Esophagus muscularis mucosa (tissue), 4 donors: ENCODE results near the gene EPC1. TPM values are rescaled to one million over a fixed set of nuclear protein-coding genes. Genes with fewer than 3 reads are reported as not detected.

ENCODE experiments used
- DNase-seq: peaks from one replicate; pipeline ENCODE4 v3.0.0-alpha.2; 2017; ENCODE audit errors: extremely low spot score
- H3K27ac ChIP-seq, 4 donors: fragments of 200-600 bp; sonication (generic); replicated peaks in 1 of 4; 1 replicate in 3 of 4; 2 replicates in 1 of 4; pipeline ENCODE4 v1.5.1; 2016 to 2019; ENCODE audit warnings: mild to moderate bottlenecking in 1 of 4
- H3K27me3 ChIP-seq, 4 donors: fragments of 200-600 bp; sonication (generic); one replicate each; pipeline versions ENCODE4 v1.5.1 to v1.6.0; 2016 to 2019
- H3K36me3 ChIP-seq, 4 donors: fragments of 200-600 bp; sonication (generic); one replicate each; pipeline ENCODE4 v1.5.1; 2016 to 2019
- H3K4me1 ChIP-seq, 4 donors: fragments of 200-600 bp; sonication (generic); one replicate each; pipeline ENCODE4 v1.5.1; 2016 to 2019
- H3K4me3 ChIP-seq, 4 donors: fragments of 200-600 bp; sonication (generic); 1 replicate in 2 of 4; 2 replicates in 2 of 4; pipeline ENCODE4 v1.5.1; 2016 to 2019; ENCODE audit warnings: mild to moderate bottlenecking in 4 of 4, moderate library complexity in 1 of 4
- H3K9me3 ChIP-seq, 4 donors: fragments of 200-600 bp; sonication (generic); 1 replicate in 3 of 4; 2 replicates in 1 of 4; pipeline ENCODE4 v1.5.1; 2016 to 2019
- EP300 ChIP-seq: sonication (generic); formaldehyde crosslinking; IDR thresholded peaks from one replicate; pipeline ENCODE4 v1.6.1; 2017; ENCODE audit warnings: antibody characterized with exemption
- POLR2A ChIP-seq: fragments of 450-650 bp; IDR thresholded peaks from one replicate; pipeline ENCODE4 v1.6.1; 2017; ENCODE audit warnings: antibody characterized with exemption, moderate library complexity, mild to moderate bottlenecking, low read depth
- POLR2AphosphoS5 ChIP-seq, 2 donors: sonication (generic); formaldehyde crosslinking; IDR thresholded peaks; one replicate each; pipeline ENCODE4 v1.6.1; 2017; ENCODE audit warnings: antibody characterized with exemption in 2 of 2
- WGBS: methylation state at CpG from one replicate; pipeline ENCODE4 v1.1.5; 2018; 5-methylcytosine and 5-hydroxymethylcytosine counted together
- intact Hi-C: fragments of 100-400 bp; cut with DNase I; formaldehyde crosslinking; loops from one replicate; pipeline ENCODE4 v1.15.1; 2023
- total RNA-seq, 4 donors: library from RNA; depleted of rRNA; stranded (reverse); fragments of >200 nt; gene quantifications; one replicate each; pipeline versions ENCODE4 v1.1.0 to v1.2.1, GENCODE V29; 2016
- TF ChIP-seq, protein P1 (sequence below), 3 experiments: fragments of 200-600 bp in 2 of 3; fragments of 450-650 bp in 1 of 3; sonication (generic) in 2 of 3; IDR thresholded peaks; one replicate each; pipeline ENCODE4 v1.5.1; 2017 to 2019; ENCODE audit warnings: antibody characterized with exemption in 3 of 3, mild to moderate bottlenecking in 2 of 3, moderate library complexity in 1 of 3

Gene EPC1
- total RNA-seq, 4 donors from 2014 or later: 23.5 to 40.4 (median 35.2) TPM

- intact Hi-C loops: no loop called here
- Histone ChIP-seq H3K36me3 (no peaks in the 10 kb centered on the region), H3K27me3 (no peaks in the 10 kb centered on the region), H3K9me3 (no peaks in the 10 kb centered on the region), H3K4me3 (peak overlapping the region in 1 of 4 donors; percentile 2), H3K27ac (peak overlapping the region in 2 of 4 donors; percentile 15 to 37), H3K4me1 (peaks cover 92 to 100% (median 96%) of the 10 kb centered on the region in 4 donors)
- 36% methylated on average over 3 of the region's 3 CpGs for WGBS
- DNase-seq: no peak
- TF ChIP-seq POLR2AphosphoS5 (IDR thresholded peaks at IDR 0.05): peak; percentile 14 to 22
- TF ChIP-seq POLR2A: peak; percentile 7
- TF ChIP-seq, protein P1, sequence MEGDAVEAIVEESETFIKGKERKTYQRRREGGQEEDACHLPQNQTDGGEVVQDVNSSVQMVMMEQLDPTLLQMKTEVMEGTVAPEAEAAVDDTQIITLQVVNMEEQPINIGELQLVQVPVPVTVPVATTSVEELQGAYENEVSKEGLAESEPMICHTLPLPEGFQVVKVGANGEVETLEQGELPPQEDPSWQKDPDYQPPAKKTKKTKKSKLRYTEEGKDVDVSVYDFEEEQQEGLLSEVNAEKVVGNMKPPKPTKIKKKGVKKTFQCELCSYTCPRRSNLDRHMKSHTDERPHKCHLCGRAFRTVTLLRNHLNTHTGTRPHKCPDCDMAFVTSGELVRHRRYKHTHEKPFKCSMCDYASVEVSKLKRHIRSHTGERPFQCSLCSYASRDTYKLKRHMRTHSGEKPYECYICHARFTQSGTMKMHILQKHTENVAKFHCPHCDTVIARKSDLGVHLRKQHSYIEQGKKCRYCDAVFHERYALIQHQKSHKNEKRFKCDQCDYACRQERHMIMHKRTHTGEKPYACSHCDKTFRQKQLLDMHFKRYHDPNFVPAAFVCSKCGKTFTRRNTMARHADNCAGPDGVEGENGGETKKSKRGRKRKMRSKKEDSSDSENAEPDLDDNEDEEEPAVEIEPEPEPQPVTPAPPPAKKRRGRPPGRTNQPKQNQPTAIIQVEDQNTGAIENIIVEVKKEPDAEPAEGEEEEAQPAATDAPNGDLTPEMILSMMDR (IDR thresholded peaks at IDR 0.05): no peak
- TF ChIP-seq EP300: no peak
Measured at GRCh38 chr10:32332299-32332750, 14.6 kb downstream of the EPC1 start.

- intact Hi-C loops: no loop called here
- no peaks in the 10 kb centered on the region for H3K36me3 ChIP-seq
- DNase-seq: no peak
- no peaks in the 10 kb centered on the region for H3K27me3 ChIP-seq
- H3K4me3 ChIP-seq: no peak overlapping the region
- H3K27ac ChIP-seq: peak overlapping the region in 1 of 4 donors; percentile 37
- peaks cover 92 to 100% (median 96%) of the 10 kb centered on the region in 4 donors for H3K4me1 ChIP-seq
- no peaks in the 10 kb centered on the region for H3K9me3 ChIP-seq
- TF ChIP-seq, protein P1 (IDR thresholded peaks at IDR 0.05): no peak
- TF ChIP-seq POLR2A (no peak), POLR2AphosphoS5 (IDR thresholded peaks at IDR 0.05) (no peak), EP300 (no peak)
Measured at GRCh38 chr10:32331606-32332005, 15.4 kb downstream of the EPC1 start.

- intact Hi-C loops: no loop called here
- Histone ChIP-seq H3K27ac (no peak overlapping the region), H3K36me3 (no peaks in the 10 kb centered on the region), H3K9me3 (no peaks in the 10 kb centered on the region), H3K4me1 (peaks cover 94 to 100% (median 98%) of the 10 kb centered on the region in 4 donors), H3K4me3 (no peak overlapping the region), H3K27me3 (no peaks in the 10 kb centered on the region)
- 25% methylated on average over 2 of the region's 2 CpGs for WGBS
- no peak for DNase-seq
- TF ChIP-seq POLR2A (no peak), POLR2AphosphoS5 (IDR thresholded peaks at IDR 0.05) (no peak), EP300 (no peak)
- TF ChIP-seq, protein P1 (IDR thresholded peaks at IDR 0.05): no peak
Measured at GRCh38 chr10:32330214-32330613, 16.7 kb downstream of the EPC1 start.

DNA sequence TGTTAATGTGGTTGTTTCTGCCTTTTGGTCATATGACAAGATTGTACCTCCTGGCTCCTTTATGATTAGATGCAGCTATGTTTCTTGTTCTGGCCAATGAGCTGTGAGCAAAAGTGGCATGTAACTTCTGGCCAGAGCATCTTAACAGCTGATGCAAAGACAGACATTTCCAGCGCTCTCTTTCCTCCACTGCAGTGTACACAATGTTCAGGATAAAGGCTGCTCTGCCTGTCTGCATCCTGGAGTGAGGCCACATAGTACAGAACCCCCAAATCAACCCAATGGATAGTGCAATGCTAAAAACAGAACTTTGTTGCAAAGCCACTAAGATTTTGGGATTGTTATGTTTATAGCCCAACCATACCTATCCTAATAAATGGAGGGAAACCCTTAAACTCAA lies 17.9 kb downstream of the EPC1 start:
- Histone ChIP-seq H3K4me3 (no peak overlapping the region), H3K27ac (no peak overlapping the region), H3K4me1 (peaks cover 92 to 100% (median 98%) of the 10 kb centered on the region in 4 donors)

More for the DNA sequence above, 17.9 kb downstream of the EPC1 start:
- intact Hi-C loops: no loop called here
- no peaks in the 10 kb centered on the region for H3K9me3 ChIP-seq
- no peaks in the 10 kb centered on the region for H3K27me3 ChIP-seq
- H3K36me3 ChIP-seq: no peaks in the 10 kb centered on the region
- TF ChIP-seq POLR2AphosphoS5 (IDR thresholded peaks at IDR 0.05) (no peak), EP300 (no peak), POLR2A (no peak)
- TF ChIP-seq, protein P1 (IDR thresholded peaks at IDR 0.05): no peak
- no peak for DNase-seq
- 50% methylated on average over 1 of the region's 1 CpG for WGBS
